Kidney (tissue), 14 donors: ENCODE results near the gene COL3A1. TPM values are rescaled to one million over a fixed set of nuclear protein-coding genes. Genes with fewer than 3 reads are reported as not detected.

Experiments used
- DNase-seq, 5 donors: peaks; one replicate each; pipeline ENCODE4 v3.0.0-alpha.2; 2013 to 2020
- FAIRE-seq: peaks from 2 replicates; lab custom pipeline; 2012; peaks lifted over from hg19 to GRCh38; lab: Jason Lieb, UNC
- H3K27ac ChIP-seq, 2 donors: one replicate each; pipeline ENCODE4 v1.7.0; 2013; ENCODE audit warnings: low read depth in 2 of 2, low read length in 2 of 2, inconsistent platforms in 1 of 2
- H3K27me3 ChIP-seq: one replicate; pipeline ENCODE4 v1.7.1; 2013; ENCODE audit warnings: low read length, inconsistent platforms; ENCODE audit not compliant: control insufficient read depth, insufficient read depth
- H3K36me3 ChIP-seq, 3 donors: one replicate each; pipeline versions ENCODE4 v1.7.0 to v1.7.1; 2013; ENCODE audit warnings: low read length in 3 of 3, control low read depth in 1 of 3, inconsistent platforms in 1 of 3; ENCODE audit not compliant: insufficient read depth in 3 of 3, control insufficient read depth in 2 of 3
- H3K4me1 ChIP-seq, 3 donors: one replicate each; pipeline versions ENCODE4 v1.7.0 to v1.7.1; 2013; ENCODE audit warnings: low read length in 3 of 3, inconsistent platforms in 1 of 3, low read depth in 1 of 3; ENCODE audit not compliant: control insufficient read depth in 2 of 3, insufficient read depth in 2 of 3
- H3K4me3 ChIP-seq, 3 donors: one replicate each; pipeline versions ENCODE4 v1.7.0 to v1.8.1; 2013; ENCODE audit warnings: low read length in 3 of 3, control low read depth in 1 of 3, inconsistent platforms in 1 of 3
- H3K9ac ChIP-seq, 3 donors: one replicate each; pipeline versions ENCODE4 v1.7.0 to v1.7.1; 2013; ENCODE audit warnings: low read length in 3 of 3, control low read depth in 1 of 3, inconsistent platforms in 1 of 3
- H3K9me3 ChIP-seq, 3 donors: one replicate each; pipeline versions ENCODE4 v1.7.0 to v1.7.1; 2013; ENCODE audit warnings: low read length in 3 of 3, control low read depth in 1 of 3, inconsistent platforms in 1 of 3; ENCODE audit not compliant: control insufficient read depth in 2 of 3, insufficient read depth in 1 of 3
- intact Hi-C: fragments of 100-400 bp; cut with DNase I; formaldehyde crosslinking; loops from one replicate; pipeline ENCODE4 v1.11.1; 2022
- polyA plus RNA-seq: library from polyadenylated mRNA; stranded (reverse); fragments of 350-450 nt; fragmentation: Illumina TruSeq; extraction: RNeasy Lipid Tissue Mini Kit (QIAGEN cat#74804); gene quantifications from one replicate; pipeline ENCODE4 v1.2.3, GENCODE V29; 2014; ENCODE audit warnings: low read depth, low replicate concordance; ENCODE audit not compliant: insufficient read depth
- total RNA-seq: library from RNA; stranded (reverse); fragmentation: NEBNext Ultra II Directional; extraction: Animal tissue kit (Norgen Biotek cat#: 25700); gene quantifications from one replicate; pipeline ENCODE4 v1.2.1, GENCODE V29; 2021
- TF ChIP-seq, protein P1 (sequence below): IDR thresholded peaks from 3 replicates; pipeline ENCODE4 v1.5.1; 2012; ENCODE audit warnings: mild to moderate bottlenecking, moderate library complexity, borderline replicate concordance; ENCODE audit not compliant: insufficient read depth; ENCODE audit errors: extremely low read depth
- donor health status: control.
- donor health status: control.
- donor health status: control.
- donor health status: control.
- donor health status: control.
- donor health status: DM: yes; HTN: yes; CAD: no.
- donor health status: Normal renal cell carcinoma (clear cell type).

COL3A1 gene
- total and polyA plus RNA-seq, 2 donors from 2014 or later = 32.2 to 138 TPM

- H3K36me3 ChIP-seq = no peaks in the 10 kb centered on the region
- no peak overlapping the region for H3K27ac ChIP-seq
- intact Hi-C loops = no loop called here
- H3K9me3 ChIP-seq = no peaks in the 10 kb centered on the region
- no peak overlapping the region for H3K9ac ChIP-seq
- H3K4me3 ChIP-seq = no peak overlapping the region
- DNase-seq (no peak), FAIRE-seq (no peak)
- TF ChIP-seq, protein P1, sequence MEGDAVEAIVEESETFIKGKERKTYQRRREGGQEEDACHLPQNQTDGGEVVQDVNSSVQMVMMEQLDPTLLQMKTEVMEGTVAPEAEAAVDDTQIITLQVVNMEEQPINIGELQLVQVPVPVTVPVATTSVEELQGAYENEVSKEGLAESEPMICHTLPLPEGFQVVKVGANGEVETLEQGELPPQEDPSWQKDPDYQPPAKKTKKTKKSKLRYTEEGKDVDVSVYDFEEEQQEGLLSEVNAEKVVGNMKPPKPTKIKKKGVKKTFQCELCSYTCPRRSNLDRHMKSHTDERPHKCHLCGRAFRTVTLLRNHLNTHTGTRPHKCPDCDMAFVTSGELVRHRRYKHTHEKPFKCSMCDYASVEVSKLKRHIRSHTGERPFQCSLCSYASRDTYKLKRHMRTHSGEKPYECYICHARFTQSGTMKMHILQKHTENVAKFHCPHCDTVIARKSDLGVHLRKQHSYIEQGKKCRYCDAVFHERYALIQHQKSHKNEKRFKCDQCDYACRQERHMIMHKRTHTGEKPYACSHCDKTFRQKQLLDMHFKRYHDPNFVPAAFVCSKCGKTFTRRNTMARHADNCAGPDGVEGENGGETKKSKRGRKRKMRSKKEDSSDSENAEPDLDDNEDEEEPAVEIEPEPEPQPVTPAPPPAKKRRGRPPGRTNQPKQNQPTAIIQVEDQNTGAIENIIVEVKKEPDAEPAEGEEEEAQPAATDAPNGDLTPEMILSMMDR = no peak
- no peaks in the 10 kb centered on the region for H3K27me3 ChIP-seq
- H3K4me1 ChIP-seq = no peaks in the 10 kb centered on the region
Measured at GRCh38 chr2:188956290-188956689, 17.9 kb upstream of the COL3A1 start.

DNA sequence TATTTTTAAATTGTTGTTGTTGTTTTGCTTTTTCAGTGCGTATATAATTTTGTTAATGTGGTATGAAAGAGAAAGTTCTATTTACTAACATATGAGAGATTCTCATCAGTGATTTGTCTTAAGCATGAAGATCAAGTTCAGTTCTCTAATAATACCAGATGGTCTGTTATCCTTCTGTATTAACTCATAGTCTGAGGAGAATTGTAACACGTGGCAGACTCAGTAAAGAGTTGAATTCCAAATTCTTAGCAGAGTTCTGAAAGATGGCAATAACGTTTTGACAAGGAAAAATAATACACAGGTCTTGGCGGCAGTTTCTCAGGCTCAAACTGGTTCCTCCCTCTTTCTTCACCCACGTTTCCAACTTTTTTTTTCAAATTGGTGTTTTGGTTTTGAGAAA is 17.2 kb upstream of the COL3A1 start:
- TF ChIP-seq, protein P1 = no peak
- Histone ChIP-seq H3K27ac (no peak overlapping the region), H3K4me3 (no peak overlapping the region), H3K9me3 (no peaks in the 10 kb centered on the region), H3K4me1 (no peaks in the 10 kb centered on the region), H3K9ac (no peak overlapping the region), H3K27me3 (no peaks in the 10 kb centered on the region), H3K36me3 (no peaks in the 10 kb centered on the region)
- intact Hi-C loops = no loop called here
- DNase-seq = no peak
- FAIRE-seq = no peak

- Histone ChIP-seq H3K4me3 (no peak overlapping the region), H3K9me3 (no peaks in the 10 kb centered on the region), H3K27ac (no peak overlapping the region), H3K9ac (no peak overlapping the region), H3K36me3 (no peaks in the 10 kb centered on the region), H3K4me1 (no peaks in the 10 kb centered on the region), H3K27me3 (no peaks in the 10 kb centered on the region)
- FAIRE-seq (no peak), DNase-seq (no peak)
- TF ChIP-seq, protein P1 = no peak
- intact Hi-C loops = no loop called here
Measured at GRCh38 chr2:188957646-188958045, 16.5 kb upstream of the COL3A1 start.

DNA sequence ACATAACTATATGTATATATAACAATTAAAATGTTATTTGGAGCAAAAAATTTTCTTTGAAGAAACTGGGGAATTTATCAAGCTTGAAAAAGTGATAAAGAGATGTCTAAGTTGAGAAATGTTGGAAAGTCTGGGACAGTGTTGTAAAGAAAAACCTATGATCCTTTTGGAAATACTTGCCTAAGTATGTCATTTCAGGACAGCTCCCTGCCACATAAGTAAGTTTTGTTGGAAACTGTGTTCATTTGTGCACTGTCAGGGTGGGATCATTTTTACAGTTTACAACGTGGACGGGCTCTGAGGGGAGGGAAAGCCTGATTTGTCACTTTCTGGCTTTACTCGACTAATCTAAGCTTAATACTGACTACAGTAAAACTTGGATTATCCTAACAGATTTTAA is 10.4 kb upstream of the COL3A1 start:
- H3K9ac ChIP-seq = no peak overlapping the region
- no peaks in the 10 kb centered on the region for H3K9me3 ChIP-seq
- no peaks in the 10 kb centered on the region for H3K36me3 ChIP-seq
- H3K27me3 ChIP-seq = no peaks in the 10 kb centered on the region
- FAIRE-seq = no peak
- H3K4me3 ChIP-seq = no peak overlapping the region
- no peaks in the 10 kb centered on the region for H3K4me1 ChIP-seq
- intact Hi-C loops = no loop called here
- H3K27ac ChIP-seq = no peak overlapping the region
- TF ChIP-seq, protein P1 = no peak
- no peak for DNase-seq
